ENCODE results near the gene IGF1R. TPM values are rescaled to one million over a fixed set of nuclear protein-coding genes. Genes with fewer than 3 reads are reported as not detected.

IGF1R gene
- total RNA-seq (2016; rRNA removed; fragmentation: Illumina TruSeq; extraction: Trizol) (12.0 and 15.9 TPM in 2 replicates), polyA plus RNA-seq (2011; rRNA removed) (18.4 and 22.8 TPM in 2 replicates), polyA minus RNA-seq (2011; rRNA and poly(A)+ RNA removed; ENCODE audit: low replicate concordance) (153 and 191 TPM in 2 replicates), Bru-seq, nascent RNA (percentile 81 among the genes with signal in this experiment), BruChase-seq, experiment 1, labeled RNA remaining after a 6-hour chase (percentile 85 among the genes with signal in this experiment), BruChase-seq, experiment 2, labeled RNA remaining after a 2-hour chase (percentile 83 among the genes with signal in this experiment)
- total RNA-seq (2016; cell fraction: cytosol; rRNA removed; fragmentation: Illumina TruSeq; extraction: Trizol; ENCODE audit: low read depth) = 22.3 and 26.4 TPM in 2 replicates
- total RNA-seq (2016; cell fraction: insoluble cytoplasmic fraction; rRNA removed; fragmentation: Illumina TruSeq; extraction: Trizol) = 12.4 and 15.9 TPM in 2 replicates
- 9.1 and 9.4 TPM in 2 replicates for total RNA-seq (2016; cell fraction: membrane; rRNA removed; fragmentation: Illumina TruSeq; extraction: Trizol)
- 30.4 and 44.0 TPM in 2 replicates for total RNA-seq (2016; cell fraction: nucleus; rRNA removed; fragmentation: Illumina TruSeq; extraction: Trizol)
- 18.9 and 21.0 TPM in 2 replicates for polyA plus RNA-seq (2011; cell fraction: cytosol; rRNA removed)
- polyA plus RNA-seq (2011; cell fraction: nucleus; rRNA removed) = 132 and 162 TPM in 2 replicates
- polyA plus RNA-seq (2012) = 24.6 and 26.4 TPM in 2 replicates
- polyA plus RNA-seq (2016; cell fraction: cytosol; fragmentation: Illumina TruSeq; extraction: Trizol; ENCODE audit: low read depth) = 0.51 and 0.54 TPM in 2 replicates
- polyA plus RNA-seq (2016; cell fraction: insoluble cytoplasmic fraction; fragmentation: Illumina TruSeq; extraction: Trizol; ENCODE audit: low read depth) = 5.1 and 6.9 TPM in 2 replicates
- polyA plus RNA-seq (2016; cell fraction: membrane; fragmentation: Illumina TruSeq; extraction: Trizol; ENCODE audit: low read depth) = 1.3 and 1.5 TPM in 2 replicates
- 18.9 and 21.8 TPM in 2 replicates for polyA plus RNA-seq (2016; cell fraction: nucleus; fragmentation: Illumina TruSeq; extraction: Trizol; ENCODE audit: insufficient read depth, low read depth)
- polyA minus RNA-seq (2011; cell fraction: cytosol; rRNA and poly(A)+ RNA removed) = 117 and 121 TPM in 2 replicates
- 127 TPM in 2 replicates for polyA minus RNA-seq (2011; cell fraction: nucleus; rRNA and poly(A)+ RNA removed)
- long read RNA-seq, experiment 1, partial matches to known transcripts = 2 of 8 reads
- long read RNA-seq, experiment 1, other reads (novel, unspliced or antisense) = 6 of 8 reads
- long read RNA-seq, experiment 2, full-length matches to known transcripts = 6 of 69 reads
- long read RNA-seq, experiment 2, partial matches to known transcripts = 13 of 69 reads
- long read RNA-seq, experiment 2, other reads (novel, unspliced or antisense) = 50 of 69 reads

DNA sequence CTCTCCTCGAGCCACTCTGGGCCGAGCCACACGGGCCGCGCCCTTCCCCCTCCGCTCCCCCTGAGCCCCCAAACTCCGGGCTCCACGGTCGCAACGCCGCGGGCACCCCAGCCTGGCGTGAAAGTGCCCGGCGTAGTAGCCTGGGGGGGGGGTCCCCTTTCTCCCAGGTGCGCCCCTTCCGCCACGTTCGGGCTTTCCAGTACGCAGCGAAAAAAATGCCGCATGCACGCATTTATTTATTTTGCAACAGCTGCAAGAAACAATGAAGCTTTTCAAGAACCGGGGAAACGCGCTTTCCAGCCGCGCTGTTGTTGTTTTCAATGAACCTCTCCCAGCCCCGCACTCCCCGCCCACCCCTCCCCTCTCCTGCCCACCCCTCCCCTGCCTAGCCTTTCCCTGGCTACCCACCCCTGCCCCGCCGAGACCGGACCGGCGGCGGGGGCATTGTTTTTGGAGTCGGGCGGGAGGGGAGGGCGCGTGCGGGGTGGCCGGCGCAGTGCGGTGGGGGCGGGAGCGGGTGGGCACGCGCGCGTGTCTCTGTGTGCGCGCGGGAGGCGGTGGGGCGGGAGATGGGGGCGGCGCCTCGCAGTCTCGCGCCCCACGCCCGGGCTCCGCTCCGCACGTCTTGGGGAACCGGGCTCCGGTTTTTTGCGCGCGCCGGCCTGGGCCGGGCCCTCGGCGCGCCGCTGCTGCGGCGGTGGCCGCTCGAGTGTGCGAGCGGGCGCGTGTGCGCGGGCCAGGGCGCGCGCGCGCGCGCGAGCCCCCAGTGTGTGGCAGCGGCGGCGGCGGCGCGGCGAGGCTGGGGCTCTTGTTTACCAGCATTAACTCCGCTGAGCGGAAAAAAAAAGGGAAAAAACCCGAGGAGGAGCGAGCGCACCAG is at the start of gene IGF1R:
TSS of gene IGF1R (plus strand) at position 766 of the 880 bp plus-strand sequence. CDS start 1,043 bp downstream, outside the sequence.
- peaks cover 17% of the 10 kb centered on the region for H4K20me1 ChIP-seq (ENCODE audit: insufficient read depth, low read length)
- peaks cover 22% of the 10 kb centered on the region for H3K4me1 ChIP-seq (ENCODE audit: insufficient read depth, low read length)
- H3K36me3 ChIP-seq (replicated peaks in 1 of 2; ENCODE audit: control insufficient read depth in 1 of 2, insufficient read depth in 2 of 2, low read length in 2 of 2) = no peaks in the 10 kb centered on the region
- peaks cover 1 to 24% of the 10 kb centered on the region in 2 experiments for H3K27me3 ChIP-seq (ENCODE audit: control insufficient read depth in 1 of 2, insufficient read depth in 2 of 2, low read length in 2 of 2)
- POLR2A ChIA-PET = interaction anchor here (2.0 to 2.2 kb wide), 2 partner anchors 23 to 134 kb away, joined by 5 to 10 read pairs; no protein-coding TSS in a partner anchor
- DNase-seq (ENCODE audit: low spot score) = peak; percentile 80
- H3K27ac ChIP-seq (ENCODE audit: extremely low read length, insufficient read depth, low read length) = peak within 1 kb of the TSS; percentile 85
- CTCF ChIA-PET (ENCODE audit: low intra/inter-chr PET ratio, low total read pairs) = interaction anchor here (0.7 to 1.4 kb wide), 2 partner anchors 39 to 129 kb away, joined by 3 to 6 read pairs; no protein-coding TSS in a partner anchor
- ATAC-seq = peak; percentile 20
- FAIRE-seq = no peak
- WGBS (ENCODE audit: low lambda C conversion rate) = under 1% methylated on average over 15 of the region's 106 CpGs
- H3K79me2 ChIP-seq (ENCODE audit: insufficient read depth, low read length) = peaks cover 39% of the 10 kb centered on the region
- BruUV-seq (replicated peaks) = no TSS peak
- peak within 1 kb of the TSS; percentile 83 to 94 (median 91) for H3K4me3 ChIP-seq (replicated peaks in 1 of 3; ENCODE audit: insufficient read depth in 1 of 3, low read depth in 2 of 3, low read length in 3 of 3)
- H3K9ac ChIP-seq (ENCODE audit: insufficient read depth, low read depth, low read length) = peak within 1 kb of the TSS; percentile 87
- in situ Hi-C loops (cut with HindIII; ENCODE audit: extremely low pct_ligation_motif_present, low pct_unique_long_range_greater_than_20kb) (no loop called here), intact Hi-C loops (cut with micrococcal nuclease; ENCODE audit: unreplicated experiment) (loop anchor here (2.0 kb wide), 1 partner anchor 129 kb away; no protein-coding TSS in a partner anchor)
- peak within 1 kb of the TSS; percentile 92 for H3K4me2 ChIP-seq (ENCODE audit: low read depth, low read length)
- H2AFZ ChIP-seq (ENCODE audit: low read length) = no peak within 1 kb of the TSS
- no peaks in the 10 kb centered on the region for H3K9me3 ChIP-seq (ENCODE audit: low read length)
- TF ChIP-seq, protein P1, sequence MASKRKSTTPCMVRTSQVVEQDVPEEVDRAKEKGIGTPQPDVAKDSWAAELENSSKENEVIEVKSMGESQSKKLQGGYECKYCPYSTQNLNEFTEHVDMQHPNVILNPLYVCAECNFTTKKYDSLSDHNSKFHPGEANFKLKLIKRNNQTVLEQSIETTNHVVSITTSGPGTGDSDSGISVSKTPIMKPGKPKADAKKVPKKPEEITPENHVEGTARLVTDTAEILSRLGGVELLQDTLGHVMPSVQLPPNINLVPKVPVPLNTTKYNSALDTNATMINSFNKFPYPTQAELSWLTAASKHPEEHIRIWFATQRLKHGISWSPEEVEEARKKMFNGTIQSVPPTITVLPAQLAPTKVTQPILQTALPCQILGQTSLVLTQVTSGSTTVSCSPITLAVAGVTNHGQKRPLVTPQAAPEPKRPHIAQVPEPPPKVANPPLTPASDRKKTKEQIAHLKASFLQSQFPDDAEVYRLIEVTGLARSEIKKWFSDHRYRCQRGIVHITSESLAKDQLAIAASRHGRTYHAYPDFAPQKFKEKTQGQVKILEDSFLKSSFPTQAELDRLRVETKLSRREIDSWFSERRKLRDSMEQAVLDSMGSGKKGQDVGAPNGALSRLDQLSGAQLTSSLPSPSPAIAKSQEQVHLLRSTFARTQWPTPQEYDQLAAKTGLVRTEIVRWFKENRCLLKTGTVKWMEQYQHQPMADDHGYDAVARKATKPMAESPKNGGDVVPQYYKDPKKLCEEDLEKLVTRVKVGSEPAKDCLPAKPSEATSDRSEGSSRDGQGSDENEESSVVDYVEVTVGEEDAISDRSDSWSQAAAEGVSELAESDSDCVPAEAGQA (IDR thresholded peaks at IDR 0.05; ENCODE audit: low read depth) = no peak
- TF ChIP-seq, protein P1 (CRISPR knock-in tag; IDR thresholded peaks at IDR 0.05; ENCODE audit: borderline replicate concordance) = no peak
- TF ChIP-seq MED1 (CRISPR knock-in tag; IDR thresholded peaks at IDR 0.05) (peak; percentile 13; the same call in 1 of the 2 replicates), MEIS2 (CRISPR knock-in tag; IDR thresholded peaks at IDR 0.05) (no peak), ZNF749 (CRISPR knock-in tag; IDR thresholded peaks at IDR 0.05; ENCODE audit: borderline replicate concordance) (no peak), SYNCRIP (IDR thresholded peaks at IDR 0.05; ENCODE audit: insufficient read depth, low read depth, low read length) (no peak), TCF7 (IDR thresholded peaks at IDR 0.05; ENCODE audit: low read depth) (no peak), CENPX (CRISPR knock-in tag; IDR thresholded peaks at IDR 0.05) (no peak), POLR2G (IDR thresholded peaks at IDR 0.05; ENCODE audit: low read depth, low read length) (peak; percentile 49; the same call in 1 of the 2 replicates), FOXA3 (CRISPR knock-in tag; IDR thresholded peaks at IDR 0.05) (peak; percentile 36; the same call in 1 of the 2 replicates), BCL6 (CRISPR knock-in tag; IDR thresholded peaks at IDR 0.05) (peak; percentile 56)
